KBM-7 (cell line): ENCODE data around the gene ARHGAP40.
A peak's percentile ranks its signal among the peaks of the same experiment; 100 is the strongest.

Experiments used
- DNase-seq: peaks from one replicate; pipeline ENCODE4 v3.0.0-alpha.2; 2015
- in situ Hi-C: fragments of 300-500 bp; cut with MboI; formaldehyde crosslinking; loops from 2 replicates; pipeline ENCODE4 v1.14.3; 2020; ENCODE audit warnings: low sequenced_read_pairs, low pct_unique_long_range_greater_than_20kb, mixed read lengths

The ARHGAP40 gene

DNA sequence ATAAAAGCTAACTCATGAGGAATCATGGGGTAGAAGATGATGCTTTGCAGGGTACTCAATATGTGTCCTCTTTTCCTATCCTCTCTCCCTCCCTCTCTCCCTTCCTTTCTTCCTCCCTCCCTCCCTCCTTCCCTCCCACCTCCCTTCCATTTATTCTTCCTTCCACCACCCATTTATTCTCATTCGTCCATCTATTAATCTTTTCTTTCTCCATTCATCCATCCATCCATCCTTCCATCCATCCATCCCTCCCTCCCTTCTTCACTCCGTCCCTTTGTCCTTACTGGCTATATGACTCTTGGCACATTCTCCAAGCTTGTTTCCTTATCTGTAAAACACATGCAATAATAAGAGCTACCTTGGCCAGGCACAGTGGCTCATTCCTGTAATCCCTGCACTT, 40.9 kb downstream of the ARHGAP40 start:
- no peak for DNase-seq
- in situ Hi-C loops: loop anchor here (25.0 kb wide), 1 partner anchor 395 kb away; no protein-coding TSS in a partner anchor

DNA sequence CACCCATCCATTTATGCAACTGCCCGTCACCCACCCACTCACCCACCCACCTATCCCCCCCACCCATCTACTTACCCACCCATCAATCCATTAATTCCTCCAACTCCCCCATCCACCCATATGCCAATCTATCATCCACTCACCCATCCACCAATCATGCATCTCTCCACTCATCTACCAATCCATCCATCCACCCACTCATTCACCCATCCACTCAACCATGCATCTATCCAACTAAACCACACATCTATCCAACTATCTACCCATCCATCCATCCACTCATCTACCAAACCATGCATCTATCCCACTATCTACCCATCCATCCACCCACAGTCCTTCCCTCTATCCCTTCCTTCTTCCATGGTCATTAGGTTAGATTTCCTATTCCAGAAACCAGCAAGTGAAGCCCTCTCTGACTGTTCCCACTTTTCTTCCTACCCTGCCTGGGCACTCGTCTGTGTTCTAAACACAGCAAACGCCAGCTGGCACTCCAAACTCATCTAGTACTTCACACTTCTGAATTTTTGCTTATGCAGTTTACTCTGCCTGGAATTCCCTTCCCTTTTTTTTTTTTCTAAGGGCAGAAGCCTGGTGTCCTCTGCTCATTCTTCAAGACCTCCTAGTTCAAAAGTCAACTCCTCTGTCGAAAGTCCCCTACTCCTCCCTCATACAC, 43.1 kb downstream of the ARHGAP40 start:
- no peak for DNase-seq
- in situ Hi-C loops: loop anchor here (25.0 kb wide), 1 partner anchor 393 kb away; no protein-coding TSS in a partner anchor

DNA sequence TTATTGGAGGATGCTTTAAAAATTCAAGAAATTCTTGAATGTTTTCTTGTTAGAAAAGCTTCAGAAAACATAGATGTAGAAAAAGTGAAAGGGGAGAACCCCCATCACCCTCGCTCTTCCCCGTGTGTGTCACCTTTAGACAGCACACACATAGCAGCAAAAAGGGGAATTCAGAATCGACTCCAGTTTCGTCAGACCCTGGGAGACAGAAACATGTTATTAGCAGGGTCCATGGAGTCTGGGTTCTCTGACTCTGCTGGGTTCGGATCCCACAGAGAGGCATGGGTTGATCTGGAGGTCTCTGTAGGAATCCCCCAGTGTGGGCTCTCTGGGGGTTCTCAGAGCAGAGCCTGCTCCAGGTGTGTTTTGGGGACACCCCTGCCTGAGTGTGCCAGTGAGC, 43.7 kb downstream of the ARHGAP40 start:
- DNase-seq: no peak
- in situ Hi-C loops: loop anchor here (25.0 kb wide), 1 partner anchor 392 kb away; no protein-coding TSS in a partner anchor

DNA sequence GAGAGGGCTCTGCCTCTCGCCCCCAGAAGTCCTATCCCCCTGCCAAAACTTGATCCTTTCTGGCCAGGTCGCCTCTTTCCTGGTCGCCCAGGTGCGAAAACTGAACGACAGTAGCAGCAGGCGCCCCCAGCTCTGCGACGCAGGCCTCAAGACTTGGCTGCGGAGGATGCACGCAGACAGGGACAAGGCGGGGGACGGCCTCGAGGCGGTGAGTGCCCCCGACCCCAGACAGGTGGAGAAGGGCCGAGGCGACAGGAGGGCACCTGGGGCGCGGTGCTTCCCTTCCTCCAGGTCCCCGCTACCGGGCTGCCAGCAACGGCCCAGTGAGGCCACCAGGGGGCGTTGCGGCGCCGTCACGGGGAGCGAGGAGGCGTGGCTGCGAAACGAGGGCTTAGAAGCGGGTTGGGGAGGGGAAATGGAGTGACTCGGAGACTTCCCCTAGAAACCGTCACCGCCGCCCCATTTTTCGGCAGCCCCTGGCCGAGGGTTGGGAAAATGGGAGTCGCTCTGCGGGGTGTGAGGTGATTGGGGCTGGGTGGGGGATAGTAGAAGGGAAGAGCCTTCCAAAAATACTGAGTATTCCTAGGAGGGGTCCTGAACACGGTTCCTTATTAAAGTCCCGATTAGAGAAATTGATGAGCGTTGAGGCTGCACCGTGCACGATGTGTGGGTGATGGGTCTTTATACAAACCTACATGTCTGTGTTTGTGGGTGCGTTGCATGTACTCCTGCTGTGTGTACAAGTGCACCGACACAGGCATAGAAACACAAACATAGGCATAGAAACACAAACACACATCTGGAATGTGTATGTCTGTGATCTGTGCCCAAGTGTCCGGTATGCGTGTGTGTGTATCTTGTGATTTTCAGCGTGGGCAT, 44.6 kb downstream of the ARHGAP40 start:
- in situ Hi-C loops: loop anchor here (25.0 kb wide), 1 partner anchor 391 kb away; no protein-coding TSS in a partner anchor
- DNase-seq: peak; percentile 80

DNA sequence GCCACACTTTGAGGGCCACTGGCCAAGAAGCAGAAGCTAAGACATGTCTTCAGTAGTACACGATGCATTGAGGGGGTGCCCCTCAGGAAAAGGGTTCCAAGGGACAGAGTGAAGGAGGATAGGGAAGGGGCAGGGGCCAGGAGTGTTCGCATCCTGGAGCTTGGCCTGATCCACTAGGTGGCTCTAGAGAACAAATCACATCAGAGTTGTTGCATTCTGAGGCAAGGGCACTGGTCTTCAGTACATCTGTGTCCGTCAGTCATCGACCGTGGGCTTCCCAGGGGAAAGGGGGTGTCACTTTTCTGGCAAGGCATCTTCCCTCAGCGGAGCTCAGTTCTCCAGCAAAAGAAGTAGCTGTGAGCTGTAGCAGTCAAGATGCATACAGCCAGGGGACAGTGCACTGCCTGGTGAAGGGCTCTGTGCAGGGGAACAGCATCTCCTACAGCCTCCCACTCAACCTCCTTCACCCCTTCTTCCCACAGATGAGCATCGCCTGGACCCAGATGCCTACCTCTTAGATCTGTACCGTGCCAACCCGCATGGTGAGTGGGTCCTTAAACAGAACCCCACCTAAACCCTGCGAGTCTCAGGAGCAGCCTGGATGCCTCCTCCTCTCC, 47.8 kb downstream of the ARHGAP40 start:
- DNase-seq: no peak
- in situ Hi-C loops: loop anchor here (25.0 kb wide), 1 partner anchor 388 kb away; no protein-coding TSS in a partner anchor

DNA sequence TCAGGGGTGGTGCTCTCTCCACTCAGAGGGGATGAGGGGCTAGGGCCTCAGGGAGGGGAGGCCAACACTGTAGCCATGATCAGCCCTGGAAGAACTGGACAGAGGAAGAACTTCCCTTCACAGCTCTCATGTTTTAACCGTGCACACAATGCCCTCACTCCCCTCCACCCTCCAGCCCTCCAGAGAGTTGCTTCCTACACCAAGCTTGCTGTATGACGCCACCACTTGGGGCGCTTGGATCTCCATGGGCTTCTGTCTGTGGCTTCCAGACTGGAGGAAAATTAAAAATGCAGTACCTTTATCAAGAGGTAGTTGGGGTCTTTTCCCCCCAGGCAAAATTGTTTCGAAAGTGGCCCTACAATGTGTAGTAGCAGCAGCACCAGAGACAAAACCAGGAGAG, 48.4 kb downstream of the ARHGAP40 start:
- in situ Hi-C loops: loop anchor here (10.0 kb wide), 1 partner anchor 255 kb away; no protein-coding TSS in a partner anchor
- DNase-seq: no peak

DNA sequence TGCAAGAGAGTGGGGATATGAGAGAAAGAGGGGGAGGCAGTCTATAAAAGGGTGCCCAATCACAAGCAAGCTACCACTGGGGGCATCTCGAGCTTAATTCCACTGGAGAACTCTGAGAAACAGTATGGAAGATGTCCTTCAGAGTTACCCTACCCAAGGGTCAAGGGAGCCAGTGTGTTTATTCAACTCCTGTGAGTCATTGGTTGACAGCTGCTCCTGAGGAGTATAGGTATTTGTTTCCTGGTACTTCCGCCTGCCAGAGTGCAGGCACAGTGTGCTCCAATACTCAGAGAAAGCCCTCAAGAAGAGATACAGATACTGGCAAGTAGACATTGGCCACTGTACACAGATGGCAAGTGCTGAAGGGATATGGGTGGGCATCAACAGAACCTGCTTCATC, 49.5 kb downstream of the ARHGAP40 start:
- in situ Hi-C loops: loop anchor here (10.0 kb wide), 1 partner anchor 254 kb away; no protein-coding TSS in a partner anchor
- DNase-seq: no peak

DNA sequence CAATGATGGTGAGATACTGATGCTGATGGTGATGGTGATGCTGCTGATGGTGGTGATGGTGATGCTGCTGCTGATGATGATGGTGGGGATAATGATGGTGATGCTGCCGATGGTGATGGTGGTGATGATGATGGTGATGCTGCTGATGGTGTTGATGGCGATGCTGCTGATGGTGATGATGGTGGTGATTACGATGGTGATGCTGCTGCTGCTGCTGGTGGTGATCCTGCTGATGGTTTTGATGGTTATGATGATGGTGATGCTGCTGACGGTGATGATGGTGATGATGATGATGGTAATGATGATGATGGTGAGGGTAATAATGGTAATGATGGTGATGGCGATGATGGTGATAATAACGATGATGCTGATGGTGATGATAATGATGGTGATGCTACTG, 50.0 kb downstream of the ARHGAP40 start:
- no peak for DNase-seq
- in situ Hi-C loops: loop anchor here (10.0 kb wide), 1 partner anchor 253 kb away; no protein-coding TSS in a partner anchor

DNA sequence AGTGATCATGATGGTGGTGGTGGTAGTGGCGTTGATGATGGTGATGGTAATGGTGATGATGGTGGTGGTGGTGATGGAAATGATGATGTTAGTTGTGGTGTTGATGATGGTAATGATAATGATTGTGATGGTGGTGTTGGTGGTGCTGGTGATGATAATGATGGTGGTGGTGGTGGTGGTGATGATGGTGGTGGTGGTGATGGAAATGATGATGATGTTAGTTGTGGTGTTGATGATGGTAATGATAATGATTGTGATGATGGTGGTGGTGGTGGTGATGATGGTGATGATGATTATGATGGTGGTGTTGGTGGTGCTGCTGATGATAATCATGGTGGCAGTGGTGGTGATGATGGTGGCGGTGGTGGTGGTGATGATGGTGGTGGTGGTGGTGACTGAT, 51.4 kb downstream of the ARHGAP40 start:
- no peak for DNase-seq
- in situ Hi-C loops: loop anchor here (10.0 kb wide), 1 partner anchor 252 kb away; no protein-coding TSS in a partner anchor

DNA sequence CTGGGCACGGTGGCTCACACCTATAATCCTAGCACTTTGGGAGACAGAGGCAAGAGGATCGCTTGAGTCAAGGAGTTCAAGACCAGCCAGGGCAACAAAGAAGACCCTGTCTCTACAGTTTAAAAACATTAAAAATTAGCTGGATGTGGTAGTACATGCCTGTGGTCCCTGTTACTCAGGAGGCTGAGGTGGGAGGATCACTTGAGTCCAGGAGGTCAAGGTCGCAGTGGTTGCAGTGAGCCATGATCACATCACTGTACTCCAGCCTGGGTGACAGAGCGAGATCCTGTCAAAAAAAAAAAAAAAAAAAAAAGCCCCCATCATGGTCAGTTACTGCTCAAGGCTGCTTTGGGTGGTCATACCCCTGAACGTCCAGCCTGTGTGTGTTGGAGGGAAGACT, 55.8 kb downstream of the ARHGAP40 start:
- in situ Hi-C loops: loop anchor here (10.0 kb wide), 1 partner anchor 247 kb away; no protein-coding TSS in a partner anchor

DNA sequence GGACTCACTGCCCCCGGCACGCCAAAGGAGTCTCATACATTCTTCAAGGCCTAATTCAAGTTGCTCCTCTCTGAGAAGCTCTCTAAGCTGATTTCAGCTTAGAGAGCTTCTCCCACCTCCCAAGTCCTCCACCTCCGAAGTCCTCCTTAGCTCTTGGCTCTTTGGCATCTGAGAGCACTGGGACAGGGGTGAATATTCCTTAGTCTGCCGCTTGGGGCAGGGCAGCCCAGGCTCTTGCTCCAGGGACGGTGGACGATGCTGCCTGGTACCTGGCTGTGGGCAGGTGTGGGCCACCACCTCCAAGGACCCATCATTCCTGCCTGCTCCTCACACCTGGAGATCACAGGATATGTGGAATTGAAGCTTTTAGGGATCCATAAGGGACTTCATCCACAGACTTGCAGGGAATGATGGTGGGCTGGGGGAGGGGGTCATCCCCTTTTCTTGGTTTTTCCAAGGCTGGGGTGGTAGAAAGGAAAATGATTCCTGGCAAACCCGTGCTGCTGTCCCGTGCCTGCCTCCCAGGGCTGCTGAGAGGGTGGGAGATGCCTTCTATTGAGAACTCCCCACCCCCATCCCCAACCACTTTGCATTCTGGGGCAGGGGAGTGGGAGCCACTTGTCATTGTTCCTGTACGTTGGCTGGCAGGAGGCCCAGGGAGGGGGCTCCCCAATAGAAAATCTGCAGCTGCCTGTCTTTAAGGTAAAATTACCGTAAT, 57.4 kb downstream of the ARHGAP40 start:
- DNase-seq: peak; percentile 25
- in situ Hi-C loops: loop anchor here (10.0 kb wide), 1 partner anchor 246 kb away; no protein-coding TSS in a partner anchor

More for the DNA sequence above, 55.8 kb downstream of the ARHGAP40 start:
- DNase-seq: no peak

DNA sequence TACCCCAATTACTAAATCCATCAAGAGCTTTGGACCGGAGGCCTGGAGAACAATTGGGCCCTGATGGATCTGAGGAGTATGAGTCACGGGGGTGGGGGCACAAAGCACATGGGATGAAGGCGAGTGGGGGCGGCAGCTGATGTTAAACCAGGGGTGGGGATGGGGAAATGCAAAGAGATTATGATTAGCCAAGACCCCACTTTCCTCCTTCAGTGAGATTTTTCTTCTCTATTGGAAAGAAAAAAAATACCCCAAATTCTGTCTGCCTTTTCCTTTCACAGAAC, 57.9 kb downstream of the ARHGAP40 start:
- in situ Hi-C loops: loop anchor here (10.0 kb wide), 1 partner anchor 245 kb away; no protein-coding TSS in a partner anchor
- no peak for DNase-seq

DNA sequence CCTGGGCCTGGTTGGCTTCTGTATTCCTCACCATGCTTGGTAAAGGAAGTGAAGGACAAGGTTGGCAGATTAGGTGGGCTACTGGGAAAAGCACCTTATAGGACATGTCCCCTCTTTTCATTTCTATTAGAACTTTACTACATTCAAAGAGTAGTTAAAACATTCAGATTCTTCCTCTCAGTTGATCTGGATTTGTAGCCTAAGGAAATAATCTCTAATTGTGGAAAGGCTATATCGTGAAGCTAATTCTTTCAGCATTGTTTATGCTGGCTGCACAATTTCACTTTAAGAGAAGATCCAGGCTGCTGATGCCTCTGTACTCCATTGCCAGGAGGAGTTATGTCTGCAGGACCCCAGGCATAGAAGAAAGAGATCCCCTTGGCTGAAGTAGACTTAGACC, 58.8 kb downstream of the ARHGAP40 start:
- in situ Hi-C loops: no loop called here
- no peak for DNase-seq

DNA sequence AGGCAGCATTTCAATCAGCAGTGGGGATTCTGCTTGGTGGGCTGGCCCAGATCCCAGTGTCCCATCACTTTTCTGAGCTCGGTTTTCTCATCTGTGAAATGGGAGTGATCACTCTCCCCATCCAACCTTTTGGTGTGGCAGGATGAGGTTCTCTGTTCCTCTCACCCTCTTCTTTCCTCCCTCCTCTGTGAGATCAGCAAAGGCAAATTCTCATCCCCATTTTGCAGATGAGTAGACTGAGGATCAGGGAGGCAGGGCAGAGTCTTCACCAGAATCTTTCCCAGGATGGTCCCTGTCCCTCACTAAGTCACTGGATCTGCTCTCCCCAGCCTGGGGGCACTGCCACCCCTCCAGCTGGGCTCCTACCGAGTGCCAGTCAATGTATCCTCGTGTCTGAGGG, 62.1 kb downstream of the ARHGAP40 start:
- DNase-seq: no peak
- in situ Hi-C loops: no loop called here

DNA sequence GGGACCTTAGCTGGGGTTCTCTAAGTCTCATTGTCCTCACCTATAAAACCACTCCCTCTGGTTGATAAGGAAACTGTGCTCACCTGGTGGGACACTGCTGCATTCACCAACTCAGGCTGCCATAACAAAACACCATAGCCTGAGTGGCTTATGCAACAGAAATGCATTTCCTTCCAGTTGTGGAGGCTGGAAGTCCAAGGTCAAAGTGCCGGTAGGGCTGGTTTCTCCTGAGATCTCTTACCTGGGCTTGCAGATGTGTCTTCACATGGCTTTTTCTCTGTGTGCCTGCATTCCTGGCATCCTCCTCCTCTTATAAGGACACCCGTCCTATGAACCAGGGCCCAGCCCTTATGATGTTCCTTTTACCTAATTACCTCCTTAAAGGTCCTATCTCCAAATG, 62.7 kb downstream of the ARHGAP40 start:
- DNase-seq: no peak
- in situ Hi-C loops: no loop called here

DNA sequence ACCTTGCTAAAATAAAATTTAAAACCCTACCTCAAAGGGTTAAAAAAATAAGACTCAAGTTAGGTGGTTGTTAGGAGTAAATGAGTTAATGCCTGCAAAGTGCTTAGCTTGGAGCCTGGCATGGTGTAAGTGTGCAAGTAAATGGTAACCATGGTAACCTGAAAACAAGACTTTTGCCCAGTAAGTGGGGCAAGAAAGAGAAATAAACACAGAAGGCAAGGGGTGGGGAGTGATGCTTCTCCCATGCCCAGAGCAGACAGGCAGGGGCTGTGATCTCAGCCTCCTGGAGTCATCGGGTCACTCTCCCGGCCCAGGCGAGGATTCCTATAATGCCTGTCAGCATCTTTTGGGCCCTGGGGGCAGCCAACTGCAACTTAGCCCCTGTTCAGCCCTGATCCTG, 63.5 kb downstream of the ARHGAP40 start:
- in situ Hi-C loops: no loop called here
- DNase-seq: no peak

DNA sequence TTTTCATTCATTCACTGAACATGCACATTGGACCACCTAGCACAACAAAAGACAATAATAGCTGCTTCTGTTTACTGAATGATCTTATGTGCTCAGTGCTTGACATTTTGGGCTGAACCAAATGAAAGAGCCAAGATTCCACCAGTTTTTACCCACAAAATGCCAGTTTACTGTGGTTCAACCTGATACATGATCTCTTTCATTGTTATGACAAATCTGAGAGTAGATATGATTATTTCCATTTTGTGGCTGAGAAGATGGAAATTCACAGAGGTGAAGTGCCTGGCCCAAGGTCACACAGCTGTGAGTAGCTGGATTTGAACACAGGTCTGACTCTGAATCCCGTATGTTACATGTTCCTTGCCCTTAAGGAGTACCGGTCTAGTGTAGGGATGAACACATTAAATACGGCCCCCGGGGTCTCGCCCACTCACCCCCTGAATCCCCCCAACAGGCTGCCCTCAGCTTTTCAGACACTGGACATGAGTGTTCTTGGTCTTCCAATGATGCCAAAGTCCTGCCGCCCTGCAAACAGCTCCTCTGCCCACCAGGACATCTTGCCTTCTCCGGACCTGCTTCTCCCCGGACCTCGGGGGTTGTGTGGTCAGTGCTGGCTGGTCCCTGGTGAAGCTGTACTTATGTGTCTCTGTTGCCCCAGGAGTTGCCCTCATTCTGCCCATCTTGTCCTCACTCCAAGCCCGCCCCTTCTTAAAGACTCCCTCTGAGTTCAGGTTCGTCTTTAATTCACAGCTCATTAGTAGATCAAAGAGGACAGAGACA, 64.1 kb downstream of the ARHGAP40 start:
- no peak for DNase-seq
- in situ Hi-C loops: no loop called here

DNA sequence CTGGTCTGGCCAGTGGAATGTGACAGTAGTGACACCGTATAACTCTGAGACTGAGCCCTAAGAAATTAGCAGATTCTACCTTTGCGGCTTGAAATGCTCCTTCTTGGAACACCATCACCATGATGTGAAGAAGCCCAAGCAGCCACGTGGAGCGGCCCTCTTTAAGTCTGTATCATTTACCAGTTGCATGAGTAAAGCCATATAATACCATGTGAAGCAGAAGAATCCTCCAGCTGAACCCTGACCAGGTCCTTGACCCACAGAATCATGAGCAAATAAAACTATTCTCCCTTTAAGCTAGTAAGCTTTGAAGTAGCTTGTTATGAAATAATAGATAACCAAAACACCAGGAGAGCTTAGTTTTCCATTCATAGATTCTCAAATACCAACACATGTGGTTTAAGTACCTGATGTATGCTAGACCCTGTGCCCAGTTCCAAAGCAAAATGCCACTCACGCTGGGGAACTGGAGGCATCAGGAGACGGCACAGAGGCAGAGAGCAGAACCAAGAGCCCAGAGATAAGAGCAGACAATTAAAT, 65.9 kb downstream of the ARHGAP40 start:
- DNase-seq: no peak
- in situ Hi-C loops: no loop called here
